ENCODE results near the gene PJA1.

The PJA1 gene

GRCh38 chrX:69195192-69195591 is 29.9 kb upstream of the PJA1 start:
- TF ChIP-seq TAF1 (IDR thresholded peaks at IDR 0.05; ENCODE audit: borderline replicate concordance, insufficient read depth, low read length) (no peak), REST (IDR thresholded peaks at IDR 0.05; ENCODE audit: insufficient read depth in 1 of 2, low read depth in 2 of 2, low read length in 2 of 2) (no peak), FOXP2 (optimal IDR thresholded peaks at IDR 0.05; ENCODE audit: borderline replicate concordance, extremely low read depth, extremely low read length, insufficient read depth) (no peak), POLR2AphosphoS5 (IDR thresholded peaks at IDR 0.05; ENCODE audit: low read depth, low read length) (no peak), SIN3A (IDR thresholded peaks at IDR 0.05; ENCODE audit: borderline replicate concordance, insufficient read depth, low read length) (no peak)

GRCh38 chrX:69192603-69193002 is 27.4 kb upstream of the PJA1 start:
- TF ChIP-seq FOXP2 (optimal IDR thresholded peaks at IDR 0.05; ENCODE audit: borderline replicate concordance, extremely low read depth, extremely low read length, insufficient read depth) (no peak), TAF1 (IDR thresholded peaks at IDR 0.05; ENCODE audit: borderline replicate concordance, insufficient read depth, low read length) (no peak), REST (IDR thresholded peaks at IDR 0.05; ENCODE audit: insufficient read depth in 1 of 2, low read depth in 2 of 2, low read length in 2 of 2) (no peak), SIN3A (IDR thresholded peaks at IDR 0.05; ENCODE audit: borderline replicate concordance, insufficient read depth, low read length) (no peak), POLR2AphosphoS5 (IDR thresholded peaks at IDR 0.05; ENCODE audit: low read depth, low read length) (no peak)

DNA sequence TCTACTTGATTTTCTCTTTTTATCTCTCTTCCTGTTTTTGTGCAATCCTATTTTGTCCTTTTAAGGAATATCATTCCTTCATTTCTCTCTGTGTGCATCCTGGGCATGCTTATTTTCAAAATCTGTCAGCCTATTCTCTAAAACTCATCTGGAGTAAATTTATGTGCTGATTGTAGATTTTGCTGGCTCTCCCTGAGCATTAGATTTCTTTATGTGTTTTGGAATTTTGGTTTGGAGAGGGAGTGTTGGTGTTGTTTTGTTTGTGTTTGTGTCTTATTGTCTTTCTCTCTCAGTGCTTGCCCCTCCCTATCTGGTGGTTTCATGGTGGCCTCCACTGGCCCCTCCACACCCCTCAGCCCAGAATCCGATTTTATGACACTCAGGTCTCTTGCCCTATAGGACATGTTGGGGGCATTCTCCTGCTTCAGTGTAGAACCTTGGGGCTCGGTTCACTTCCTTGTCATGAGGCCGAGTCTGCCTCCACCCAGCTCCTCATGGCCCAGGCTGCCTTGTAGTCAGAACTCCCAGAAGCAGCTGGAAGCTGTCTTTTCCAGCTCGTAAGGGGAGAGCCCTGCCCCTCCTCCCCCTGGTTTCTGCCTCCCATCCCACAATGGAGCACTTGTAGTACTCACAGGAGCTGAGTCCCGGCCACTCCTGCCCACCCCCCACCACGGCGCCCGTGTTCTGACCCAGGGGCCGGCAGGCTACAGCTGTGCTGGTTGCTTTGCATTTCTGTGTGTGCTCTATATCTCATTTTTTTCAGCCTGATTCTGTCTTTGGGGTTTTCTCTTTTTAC is 24.5 kb upstream of the PJA1 start:
- TF ChIP-seq FOXP2 (optimal IDR thresholded peaks at IDR 0.05; ENCODE audit: borderline replicate concordance, extremely low read depth, extremely low read length, insufficient read depth): no peak
- no peak for TF ChIP-seq TAF1 (IDR thresholded peaks at IDR 0.05; ENCODE audit: borderline replicate concordance, insufficient read depth, low read length)
- TF ChIP-seq POLR2AphosphoS5 (IDR thresholded peaks at IDR 0.05; ENCODE audit: low read depth, low read length): no peak
- no peak for TF ChIP-seq REST (IDR thresholded peaks at IDR 0.05; ENCODE audit: insufficient read depth in 1 of 2, low read depth in 2 of 2, low read length in 2 of 2)
- no peak for TF ChIP-seq SIN3A (IDR thresholded peaks at IDR 0.05; ENCODE audit: borderline replicate concordance, insufficient read depth, low read length)

DNA sequence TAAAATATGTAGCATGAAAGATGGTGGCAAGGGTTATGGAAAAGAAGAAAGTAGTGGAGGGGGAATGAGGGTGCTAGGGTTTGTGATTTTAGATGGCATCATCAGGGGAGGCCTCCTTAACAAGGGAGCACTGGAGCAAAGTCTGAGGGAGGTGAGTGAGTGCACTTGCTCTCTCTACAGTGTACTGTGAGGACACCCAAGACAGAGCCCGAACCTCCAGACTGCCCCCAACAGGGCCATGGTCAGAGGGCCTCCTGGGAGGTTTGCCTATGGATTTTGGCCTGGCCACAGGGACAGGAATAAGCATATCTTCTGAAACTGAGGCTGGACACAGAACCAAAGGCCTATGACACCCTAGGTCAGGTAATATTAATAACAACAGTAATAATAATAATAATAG is 21.4 kb upstream of the PJA1 start:
- TF ChIP-seq REST (IDR thresholded peaks at IDR 0.05; ENCODE audit: insufficient read depth in 1 of 2, low read depth in 2 of 2, low read length in 2 of 2) (no peak), TAF1 (IDR thresholded peaks at IDR 0.05; ENCODE audit: borderline replicate concordance, insufficient read depth, low read length) (no peak), FOXP2 (optimal IDR thresholded peaks at IDR 0.05; ENCODE audit: borderline replicate concordance, extremely low read depth, extremely low read length, insufficient read depth) (no peak), POLR2AphosphoS5 (IDR thresholded peaks at IDR 0.05; ENCODE audit: low read depth, low read length) (no peak), SIN3A (IDR thresholded peaks at IDR 0.05; ENCODE audit: borderline replicate concordance, insufficient read depth, low read length) (no peak)
